SK-N-SH treated with all-trans-retinoic acid at 6 μM for 48 hours (cell line): ENCODE data around the gene ELFN1.

Experiments used
- ATAC-seq: fragments of 200-7000 bp; cut with Tn5 transposase; 3 replicates; pipeline ENCODE4 v1.9.1; 2020; ENCODE audit warnings: mild to moderate bottlenecking, moderate library complexity
- ARNTL ChIP-seq: fragments of 450-650 bp; formaldehyde crosslinking; IDR thresholded peaks from 2 replicates; pipeline ENCODE4 v1.5.0; 2020; ENCODE audit warnings: low read depth, mild to moderate bottlenecking, moderate library complexity, borderline replicate concordance
- BACH2 ChIP-seq: fragments of 250-450 bp; sonication (Bioruptor Pico); IDR thresholded peaks from 2 replicates; pipeline ENCODE4 v1.9.0; 2021; ENCODE audit warnings: mild to moderate bottlenecking, borderline replicate concordance
- CREB5 ChIP-seq: fragments of 250-450 bp; sonication (Bioruptor Pico); IDR thresholded peaks from 2 replicates; pipeline ENCODE4 v1.5.1; 2020; ENCODE audit warnings: low read depth, mild to moderate bottlenecking, moderate library complexity
- CSDC2 ChIP-seq: fragments of 250-450 bp; sonication (Bioruptor Pico); IDR thresholded peaks from 2 replicates; pipeline ENCODE4 v1.5.0; 2020; ENCODE audit warnings: mild to moderate bottlenecking, moderate library complexity
- CSRNP3 ChIP-seq: fragments of 250-450 bp; sonication (Bioruptor Pico); IDR thresholded peaks from 2 replicates; pipeline ENCODE4 v1.5.1; 2021; ENCODE audit warnings: mild to moderate bottlenecking, moderate library complexity
- ESRRG ChIP-seq: fragments of 250-450 bp; sonication (Bioruptor Pico); IDR thresholded peaks from 2 replicates; pipeline ENCODE4 v1.6.1; 2021; ENCODE audit warnings: mild to moderate bottlenecking
- GLIS3 ChIP-seq: fragments of 250-450 bp; sonication (Bioruptor Pico); IDR thresholded peaks from 2 replicates; pipeline ENCODE4 v1.5.0; 2020; ENCODE audit warnings: mild to moderate bottlenecking, moderate library complexity
- ISL1 ChIP-seq: fragments of 250-450 bp; sonication (Bioruptor Pico); IDR thresholded peaks from 2 replicates; pipeline ENCODE4 v2.1.2; 2022; ENCODE audit warnings: mild to moderate bottlenecking, moderate library complexity
- OSR1 ChIP-seq: fragments of 250-450 bp; sonication (Bioruptor Pico); IDR thresholded peaks from 2 replicates; pipeline ENCODE4 v1.8.0; 2022; ENCODE audit warnings: moderate library complexity, mild to moderate bottlenecking, inconsistent platforms
- PATZ1 ChIP-seq: fragments of 250-450 bp; sonication (Bioruptor Pico); IDR thresholded peaks from 2 replicates; pipeline ENCODE4 v1.8.0; 2020; ENCODE audit warnings: mild to moderate bottlenecking, moderate library complexity, borderline replicate concordance
- PPARA ChIP-seq: fragments of 250-450 bp; sonication (Bioruptor Pico); IDR thresholded peaks from 2 replicates; pipeline ENCODE4 v1.5.0; 2020; ENCODE audit warnings: mild to moderate bottlenecking, borderline replicate concordance
- RARB ChIP-seq: fragments of 250-450 bp; sonication (Bioruptor Pico); IDR thresholded peaks from 2 replicates; pipeline ENCODE4 v1.8.0; 2021; ENCODE audit warnings: mild to moderate bottlenecking, moderate library complexity
- SNAI2 ChIP-seq: fragments of 250-450 bp; sonication (Bioruptor Pico); IDR thresholded peaks from 2 replicates; pipeline ENCODE4 v1.5.0; 2020; ENCODE audit warnings: mild to moderate bottlenecking, moderate library complexity
- TCF4 ChIP-seq: fragments of 250-450 bp; sonication (Bioruptor Pico); IDR thresholded peaks from 2 replicates; pipeline ENCODE4 v1.8.0; 2021; ENCODE audit warnings: mild to moderate bottlenecking, moderate library complexity, borderline replicate concordance
- ZC3H10 ChIP-seq: fragments of 250-450 bp; sonication (Bioruptor Pico); IDR thresholded peaks from 2 replicates; pipeline ENCODE4 v1.5.1; 2021; ENCODE audit warnings: mild to moderate bottlenecking, moderate library complexity
- ZFP30 ChIP-seq: fragments of 450-650 bp; formaldehyde crosslinking; IDR thresholded peaks from 2 replicates; pipeline ENCODE4 v1.5.0; 2022; ENCODE audit warnings: mild to moderate bottlenecking, moderate library complexity
- ZNF565 ChIP-seq: fragments of 450-650 bp; formaldehyde crosslinking; conservative IDR thresholded peaks from 2 replicates; pipeline ENCODE4 v1.5.0; 2020; ENCODE audit warnings: low read depth, mild to moderate bottlenecking, moderate library complexity
- ZNF70 ChIP-seq: fragments of 450-650 bp; formaldehyde crosslinking; IDR thresholded peaks from 2 replicates; pipeline ENCODE4 v1.5.0; 2020; ENCODE audit warnings: mild to moderate bottlenecking, moderate library complexity
- ZNF8 ChIP-seq: fragments of 450-650 bp; formaldehyde crosslinking; IDR thresholded peaks from 2 replicates; pipeline ENCODE4 v1.5.0; 2020; ENCODE audit warnings: mild to moderate bottlenecking, moderate library complexity

Gene ELFN1

DNA sequence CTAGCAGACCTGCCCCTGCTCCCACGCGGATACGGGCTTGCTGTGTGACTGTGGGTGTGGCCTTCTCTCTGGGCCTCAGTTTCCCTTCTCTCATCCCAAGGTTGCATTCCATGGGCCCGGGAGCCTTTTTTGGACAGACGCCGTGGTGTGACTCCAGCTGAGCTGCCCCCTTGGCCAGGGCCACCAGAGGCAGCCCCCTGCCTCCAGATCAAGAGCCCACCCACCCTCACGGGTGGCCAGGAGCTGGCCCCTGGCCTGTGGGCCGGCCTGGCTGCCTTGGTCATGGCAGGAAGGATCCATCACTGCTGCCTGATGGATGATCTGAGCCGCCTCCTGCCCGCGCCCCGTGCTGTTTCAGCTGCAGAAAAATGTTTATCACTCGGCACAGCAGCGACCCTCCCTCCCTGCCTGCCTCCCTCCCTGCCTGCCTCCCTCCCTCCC, 27.8 kb upstream of the ELFN1 start:
- no peak for ATAC-seq
- no peak for TF ChIP-seq ZC3H10 (CRISPR knock-in tag)
- no peak for TF ChIP-seq ESRRG (CRISPR knock-in tag)
- TF ChIP-seq ZNF70 (CRISPR knock-in tag) = no peak
- no peak for TF ChIP-seq OSR1 (CRISPR knock-in tag)
- no peak for TF ChIP-seq CSRNP3 (CRISPR knock-in tag)
- no peak for TF ChIP-seq CSDC2 (CRISPR knock-in tag)
- no peak for TF ChIP-seq ZNF565 (CRISPR knock-in tag)
- TF ChIP-seq ZNF8 (CRISPR knock-in tag) = no peak
- no peak for TF ChIP-seq ISL1
- no peak for TF ChIP-seq PATZ1 (CRISPR knock-in tag)

- TF ChIP-seq ZFP30 (CRISPR knock-in tag) = no peak
- TF ChIP-seq OSR1 (CRISPR knock-in tag) = no peak
- no peak for TF ChIP-seq ARNTL (CRISPR knock-in tag)
- TF ChIP-seq RARB = no peak
- TF ChIP-seq CSDC2 (CRISPR knock-in tag) = no peak
- no peak for TF ChIP-seq ZNF8 (CRISPR knock-in tag)
- no peak for TF ChIP-seq PPARA (CRISPR knock-in tag)
- TF ChIP-seq ZC3H10 (CRISPR knock-in tag) = no peak
- TF ChIP-seq BACH2 = no peak
- no peak for ATAC-seq
Observed at GRCh38 chr7:1643270-1644092, 26.6 kb upstream of the ELFN1 start.

- ATAC-seq = no peak
- TF ChIP-seq CSRNP3 (CRISPR knock-in tag) = no peak
- TF ChIP-seq BACH2 = no peak
- TF ChIP-seq ZNF70 (CRISPR knock-in tag) = no peak
- no peak for TF ChIP-seq SNAI2
- no peak for TF ChIP-seq TCF4 (CRISPR knock-in tag)
Observed at GRCh38 chr7:1644341-1645070, 25.6 kb upstream of the ELFN1 start.

DNA sequence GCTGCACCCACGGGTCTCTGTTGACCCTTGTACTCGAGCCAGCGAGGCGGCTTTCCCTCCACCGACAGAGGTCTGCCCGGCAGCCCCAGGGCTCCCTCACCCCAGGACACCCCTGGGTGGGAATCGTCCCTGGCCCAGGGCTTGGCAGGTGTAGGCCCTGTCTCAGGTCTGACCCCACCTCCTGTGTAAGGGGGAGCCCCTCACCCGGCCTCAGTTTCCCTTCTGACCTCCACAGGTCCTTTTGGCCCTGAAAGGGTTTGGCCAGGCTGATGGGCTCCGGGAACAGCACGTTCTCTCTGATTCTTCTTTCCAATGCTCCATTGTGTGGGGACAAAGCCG, 25.0 kb upstream of the ELFN1 start:
- ATAC-seq = no peak
- TF ChIP-seq SNAI2 (no peak), ARNTL (CRISPR knock-in tag) (no peak), PATZ1 (CRISPR knock-in tag) (no peak), GLIS3 (no peak), CSRNP3 (CRISPR knock-in tag) (no peak), RARB (no peak), ZNF70 (CRISPR knock-in tag) (no peak), ISL1 (no peak), ZNF8 (CRISPR knock-in tag) (no peak), CREB5 (CRISPR knock-in tag) (no peak), CSDC2 (CRISPR knock-in tag) (no peak), ESRRG (CRISPR knock-in tag) (no peak), OSR1 (CRISPR knock-in tag) (no peak), BACH2 (no peak), TCF4 (CRISPR knock-in tag) (no peak), ZC3H10 (CRISPR knock-in tag) (no peak), ZFP30 (CRISPR knock-in tag) (no peak), PPARA (CRISPR knock-in tag) (no peak)
